Loucy (cell line): ENCODE data around the gene NRG2.

ENCODE experiments used
- H2AFZ ChIP-seq: fragments of 200-600 bp; sonication (generic); 2 replicates; pipeline ENCODE4 v1.6.0; 2016; ENCODE audit warnings: antibody characterized with exemption, mild to moderate bottlenecking, low read length, moderate library complexity
- H3F3A ChIP-seq: fragments of 200-600 bp; 2 replicates; pipeline ENCODE4 v1.6.0; 2016; ENCODE audit warnings: antibody characterized with exemption, low read depth, mild to moderate bottlenecking
- H3K27me3 ChIP-seq: fragments of 200-600 bp; sonication (generic); 2 replicates; pipeline ENCODE4 v1.6.1; 2014; ENCODE audit warnings: low read length, mild to moderate bottlenecking; ENCODE audit not compliant: insufficient read depth, poor library complexity, severe bottlenecking
- H3K36me3 ChIP-seq: fragments of 200-600 bp; sonication (generic); 2 replicates; pipeline ENCODE4 v1.6.1; 2016; ENCODE audit warnings: low read length; ENCODE audit not compliant: insufficient read depth
- H3K4me1 ChIP-seq: fragments of 200-600 bp; sonication (generic); 2 replicates; pipeline ENCODE4 v1.5.1; 2014; ENCODE audit warnings: low read length, mild to moderate bottlenecking; ENCODE audit not compliant: insufficient read depth, poor library complexity, severe bottlenecking
- H3K4me2 ChIP-seq: fragments of 200-600 bp; sonication (generic); 2 replicates; pipeline ENCODE4 v1.6.0; 2014; ENCODE audit warnings: antibody characterized with exemption, low read length, low read depth, mild to moderate bottlenecking; ENCODE audit not compliant: poor library complexity, severe bottlenecking
- H3K4me3 ChIP-seq: fragments of 200-600 bp; sonication (generic); 2 replicates; pipeline ENCODE4 v1.5.1; 2014; ENCODE audit warnings: low read length, mild to moderate bottlenecking, mixed read lengths; ENCODE audit not compliant: poor library complexity, severe bottlenecking
- H3K79me2 ChIP-seq: fragments of 200-600 bp; sonication (generic); 2 replicates; pipeline ENCODE4 v1.6.1; 2014; ENCODE audit warnings: low read length; ENCODE audit not compliant: insufficient read depth
- H3K9ac ChIP-seq: fragments of 200-600 bp; sonication (generic); 2 replicates; pipeline ENCODE4 v1.6.0; 2014; ENCODE audit warnings: mild to moderate bottlenecking, low read depth, low read length, moderate library complexity; ENCODE audit not compliant: poor library complexity, severe bottlenecking
- H3K9me2 ChIP-seq: fragments of 200-600 bp; sonication (generic); replicated peaks from 2 replicates; pipeline ENCODE4 v1.6.1; 2016; ENCODE audit warnings: low read depth, low read length, mixed read lengths
- H3K9me3 ChIP-seq: fragments of 200-600 bp; sonication (generic); 2 replicates; pipeline ENCODE4 v1.6.1; 2014; ENCODE audit warnings: mild to moderate bottlenecking, antibody characterized with exemption, low read length, low read depth; ENCODE audit not compliant: insufficient read depth
- H4K20me1 ChIP-seq: fragments of 200-600 bp; sonication (generic); 2 replicates; pipeline ENCODE4 v1.6.0; 2014; ENCODE audit warnings: antibody characterized with exemption, low read length, mild to moderate bottlenecking; ENCODE audit not compliant: insufficient read depth, poor library complexity, severe bottlenecking
- EZH2phosphoT487 ChIP-seq: fragments of 200-600 bp; IDR thresholded peaks from 2 replicates; pipeline ENCODE4 v1.6.1; 2018; ENCODE audit warnings: antibody characterized with exemption, mild to moderate bottlenecking, moderate library complexity, borderline replicate concordance
- TF ChIP-seq, protein P1 (sequence below): fragments of 200-600 bp; sonication (generic); conservative IDR thresholded peaks from 2 replicates; pipeline ENCODE4 v1.5.1; 2014; ENCODE audit warnings: mild to moderate bottlenecking, antibody characterized with exemption, low read length

Gene NRG2

GRCh38 chr5:139797856-139798510, 245.1 kb downstream of the NRG2 start:
- no peaks in the 10 kb centered on the region for H4K20me1 ChIP-seq
- H3F3A ChIP-seq = no peaks in the 10 kb centered on the region
- H3K9ac ChIP-seq = no peak overlapping the region
- no peak overlapping the region for H2AFZ ChIP-seq
- H3K9me3 ChIP-seq = no peaks in the 10 kb centered on the region
- TF ChIP-seq, protein P1, sequence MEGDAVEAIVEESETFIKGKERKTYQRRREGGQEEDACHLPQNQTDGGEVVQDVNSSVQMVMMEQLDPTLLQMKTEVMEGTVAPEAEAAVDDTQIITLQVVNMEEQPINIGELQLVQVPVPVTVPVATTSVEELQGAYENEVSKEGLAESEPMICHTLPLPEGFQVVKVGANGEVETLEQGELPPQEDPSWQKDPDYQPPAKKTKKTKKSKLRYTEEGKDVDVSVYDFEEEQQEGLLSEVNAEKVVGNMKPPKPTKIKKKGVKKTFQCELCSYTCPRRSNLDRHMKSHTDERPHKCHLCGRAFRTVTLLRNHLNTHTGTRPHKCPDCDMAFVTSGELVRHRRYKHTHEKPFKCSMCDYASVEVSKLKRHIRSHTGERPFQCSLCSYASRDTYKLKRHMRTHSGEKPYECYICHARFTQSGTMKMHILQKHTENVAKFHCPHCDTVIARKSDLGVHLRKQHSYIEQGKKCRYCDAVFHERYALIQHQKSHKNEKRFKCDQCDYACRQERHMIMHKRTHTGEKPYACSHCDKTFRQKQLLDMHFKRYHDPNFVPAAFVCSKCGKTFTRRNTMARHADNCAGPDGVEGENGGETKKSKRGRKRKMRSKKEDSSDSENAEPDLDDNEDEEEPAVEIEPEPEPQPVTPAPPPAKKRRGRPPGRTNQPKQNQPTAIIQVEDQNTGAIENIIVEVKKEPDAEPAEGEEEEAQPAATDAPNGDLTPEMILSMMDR = no peak
- TF ChIP-seq EZH2phosphoT487 = no peak
- H3K9me2 ChIP-seq = no peaks in the 10 kb centered on the region
- H3K4me1 ChIP-seq = no peaks in the 10 kb centered on the region
- no peak overlapping the region for H3K4me2 ChIP-seq
- H3K27me3 ChIP-seq = no peaks in the 10 kb centered on the region
- no peaks in the 10 kb centered on the region for H3K79me2 ChIP-seq
- H3K36me3 ChIP-seq = no peaks in the 10 kb centered on the region
- H3K4me3 ChIP-seq = no peak overlapping the region

GRCh38 chr5:139797335-139797734, 245.8 kb downstream of the NRG2 start:
- Histone ChIP-seq H4K20me1 (no peaks in the 10 kb centered on the region), H3K9me3 (no peaks in the 10 kb centered on the region), H3K4me2 (no peak overlapping the region), H3K79me2 (no peaks in the 10 kb centered on the region), H2AFZ (no peak overlapping the region), H3K4me3 (no peak overlapping the region), H3K4me1 (no peaks in the 10 kb centered on the region), H3K9ac (no peak overlapping the region), H3F3A (no peaks in the 10 kb centered on the region), H3K36me3 (no peaks in the 10 kb centered on the region), H3K9me2 (no peaks in the 10 kb centered on the region), H3K27me3 (no peaks in the 10 kb centered on the region)
- TF ChIP-seq, protein P1 = no peak
- TF ChIP-seq EZH2phosphoT487 = no peak
